Karpas-422 (cell line): ENCODE measurements around the gene DPF3. TPM values are rescaled to one million over a fixed set of nuclear protein-coding genes. Genes with fewer than 3 reads are reported as not detected.

Source experiments
- DNase-seq: peaks from one replicate; pipeline ENCODE4 v3.0.0-alpha.2; 2015
- H2AFZ ChIP-seq: fragments of 200-600 bp; sonication (generic); 2 replicates; pipeline ENCODE4 v1.6.1; 2014; ENCODE audit warnings: antibody characterized with exemption, low read length, mixed read lengths
- H3K27ac ChIP-seq: fragments of 200-600 bp; sonication (generic); 2 replicates; pipeline ENCODE4 v1.5.1; 2014; ENCODE audit warnings: mild to moderate bottlenecking, low read length, moderate library complexity
- H3K27me3 ChIP-seq: fragments of 200-600 bp; sonication (generic); 2 replicates; pipeline ENCODE4 v1.6.1; 2014; ENCODE audit warnings: low read length, mixed read lengths
- H3K36me3 ChIP-seq: fragments of 200-600 bp; sonication (generic); 2 replicates; pipeline ENCODE4 v1.6.1; 2014; ENCODE audit warnings: low read length, mixed read lengths; ENCODE audit not compliant: insufficient read depth
- H3K4me1 ChIP-seq: fragments of 200-600 bp; sonication (generic); 2 replicates; pipeline ENCODE4 v1.6.1; 2014; ENCODE audit warnings: mild to moderate bottlenecking, low read length, mixed read lengths
- H3K4me2 ChIP-seq: fragments of 200-600 bp; sonication (generic); 2 replicates; pipeline ENCODE4 v1.6.1; 2014; ENCODE audit warnings: low read length, low read depth, mild to moderate bottlenecking; ENCODE audit not compliant: poor library complexity, severe bottlenecking
- H3K4me3 ChIP-seq: fragments of 200-600 bp; sonication (generic); 2 replicates; pipeline ENCODE4 v1.5.1; 2014; ENCODE audit warnings: mild to moderate bottlenecking, antibody characterized with exemption, low read length, mixed read lengths
- H3K79me2 ChIP-seq: fragments of 200-600 bp; sonication (generic); 2 replicates; pipeline ENCODE4 v1.6.1; 2014; ENCODE audit warnings: mild to moderate bottlenecking, low read length, mixed read lengths
- H3K9ac ChIP-seq: fragments of 200-600 bp; sonication (generic); 2 replicates; pipeline ENCODE4 v1.6.0; 2014; ENCODE audit warnings: low read length
- H3K9me2 ChIP-seq: fragments of 200-600 bp; sonication (generic), shearing (Covaris generic); replicated peaks from 2 replicates; pipeline ENCODE4 v1.6.0; 2014; ENCODE audit warnings: mild to moderate bottlenecking, low read length, moderate library complexity; ENCODE audit not compliant: insufficient read depth
- H3K9me3 ChIP-seq: fragments of 300-700, 200-600 bp; sonication (generic); 2 replicates; pipeline ENCODE4 v1.6.1; 2014; ENCODE audit warnings: low read length, mixed read lengths
- H4K20me1 ChIP-seq: fragments of 200-600 bp; sonication (generic); 2 replicates; pipeline ENCODE4 v1.6.1; 2014; ENCODE audit warnings: mild to moderate bottlenecking, antibody characterized with exemption, low read length, low read depth; ENCODE audit not compliant: insufficient read depth
- total RNA-seq: library from RNA; depleted of rRNA; stranded (reverse); fragments of >200 nt; shearing (Covaris generic); gene quantifications from 2 replicates; pipeline ENCODE4 v1.2.3, GENCODE V29; 2014; ENCODE audit warnings: low replicate concordance

DPF3 gene
- total RNA-seq, 1 experiment from 2014 or later = 3.1 TPM

DNA sequence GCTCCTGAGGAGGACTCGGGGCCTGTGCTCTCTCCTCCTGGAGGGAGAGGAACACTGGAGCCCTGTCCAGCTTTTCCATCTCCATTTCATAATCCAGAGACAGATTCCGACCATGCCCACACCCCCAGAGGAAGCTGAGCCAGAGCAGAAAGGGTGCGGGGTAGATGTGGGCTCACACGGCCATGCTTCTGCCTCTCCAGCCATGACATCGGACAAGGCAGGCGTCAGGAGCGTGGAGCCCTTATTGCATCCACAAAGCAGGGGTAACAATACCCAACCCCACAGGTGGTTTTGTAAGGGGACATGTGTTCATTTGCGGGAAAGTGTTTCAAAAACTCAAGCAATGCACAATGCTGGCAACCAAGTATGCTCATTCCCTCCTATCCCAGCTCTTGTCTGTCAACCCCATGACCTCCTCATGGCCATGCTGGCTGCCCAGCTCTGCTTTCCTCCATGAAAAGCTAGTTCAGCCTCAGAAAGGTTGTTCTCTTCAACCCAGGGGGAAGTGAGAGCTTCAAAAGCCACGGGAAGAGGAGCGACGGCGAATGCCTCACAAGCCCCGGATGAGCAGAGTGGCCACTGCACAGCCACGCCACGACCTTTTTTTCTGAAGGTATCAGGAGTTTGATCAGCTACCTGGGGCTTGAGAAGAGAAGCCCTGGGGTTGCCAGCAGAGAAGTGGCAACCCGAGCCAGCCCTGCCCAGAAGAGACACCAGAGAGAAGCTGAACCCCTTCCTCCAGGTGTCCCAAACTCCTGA is 161.7 kb downstream of the DPF3 start:
- Histone ChIP-seq H3K9ac (no peak overlapping the region), H3K27ac (no peak overlapping the region), H3K27me3 (no peaks in the 10 kb centered on the region), H3K9me2 (no peaks in the 10 kb centered on the region), H3K36me3 (no peaks in the 10 kb centered on the region), H3K4me3 (no peak overlapping the region), H4K20me1 (no peaks in the 10 kb centered on the region), H3K4me2 (no peak overlapping the region), H3K79me2 (no peaks in the 10 kb centered on the region), H2AFZ (no peak overlapping the region), H3K4me1 (no peaks in the 10 kb centered on the region), H3K9me3 (no peaks in the 10 kb centered on the region)
- no peak for DNase-seq

DNA sequence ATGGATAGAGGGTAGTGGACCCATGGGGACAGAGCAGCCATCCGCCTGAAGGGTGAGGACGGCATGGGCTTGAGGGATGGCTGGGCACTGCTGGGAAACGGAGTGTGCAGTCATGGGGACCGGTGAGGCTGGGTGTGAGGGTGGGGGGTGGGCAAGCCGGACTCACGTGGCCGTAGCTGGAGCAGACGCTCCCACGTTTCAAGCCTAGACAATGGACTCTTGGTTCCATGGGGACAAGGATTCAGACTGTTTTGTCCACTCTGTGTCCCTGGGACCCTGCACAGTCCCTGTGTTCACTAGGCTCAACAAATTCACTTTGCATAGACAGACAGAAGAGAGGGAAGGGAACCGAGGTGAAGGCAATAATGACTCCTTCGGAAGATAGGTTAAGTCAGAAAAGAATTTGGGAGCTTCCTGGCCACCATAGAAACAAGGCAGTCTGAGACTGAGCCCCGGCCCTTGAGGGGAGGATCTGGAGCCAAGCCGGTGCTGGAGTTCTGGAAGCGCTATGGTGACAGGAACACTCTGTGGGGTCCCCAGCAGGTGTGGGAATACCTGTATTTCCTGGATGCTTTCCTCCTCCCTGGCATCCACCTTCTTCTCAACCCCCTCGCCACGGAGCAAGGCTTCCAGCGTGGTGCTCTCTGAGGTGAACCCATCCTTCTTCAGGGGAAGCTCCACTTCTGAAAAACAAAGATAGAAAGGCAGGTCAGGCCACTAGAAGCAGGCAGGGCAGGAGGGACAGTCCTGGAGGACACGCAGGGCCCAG is 162.5 kb downstream of the DPF3 start:
- H3K27me3 ChIP-seq = no peaks in the 10 kb centered on the region
- H3K27ac ChIP-seq = no peak overlapping the region
- H3K4me2 ChIP-seq = no peak overlapping the region
- H4K20me1 ChIP-seq = no peaks in the 10 kb centered on the region
- H3K4me1 ChIP-seq = no peaks in the 10 kb centered on the region
- no peaks in the 10 kb centered on the region for H3K9me2 ChIP-seq
- H3K79me2 ChIP-seq = no peaks in the 10 kb centered on the region
- H3K9ac ChIP-seq = no peak overlapping the region
- DNase-seq = no peak
- H3K9me3 ChIP-seq = no peaks in the 10 kb centered on the region
- no peak overlapping the region for H3K4me3 ChIP-seq
- H2AFZ ChIP-seq = no peak overlapping the region
- H3K36me3 ChIP-seq = no peaks in the 10 kb centered on the region

DNA sequence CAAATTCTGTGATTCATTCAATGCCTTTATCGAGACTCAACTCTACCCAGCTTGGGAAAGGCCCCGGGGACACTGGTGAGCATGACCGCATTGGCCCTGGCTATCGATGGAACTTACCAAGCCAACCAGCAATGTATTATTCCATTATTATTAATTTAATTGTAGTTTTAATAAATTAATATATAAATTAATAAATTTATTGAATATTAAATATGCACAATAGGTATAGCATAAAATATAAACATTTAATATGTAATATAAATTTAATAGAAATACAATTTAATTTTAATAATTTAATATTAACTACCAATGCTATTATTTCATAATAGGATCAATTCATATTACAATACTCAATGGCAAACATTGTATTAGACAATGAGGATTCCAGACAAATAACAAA is 163.4 kb downstream of the DPF3 start:
- no peaks in the 10 kb centered on the region for H3K79me2 ChIP-seq
- no peak overlapping the region for H3K4me2 ChIP-seq
- no peaks in the 10 kb centered on the region for H3K9me3 ChIP-seq
- no peaks in the 10 kb centered on the region for H3K9me2 ChIP-seq
- no peaks in the 10 kb centered on the region for H4K20me1 ChIP-seq
- H3K27me3 ChIP-seq = no peaks in the 10 kb centered on the region
- H3K27ac ChIP-seq = no peak overlapping the region
- H3K9ac ChIP-seq = no peak overlapping the region
- H3K4me1 ChIP-seq = no peaks in the 10 kb centered on the region
- H3K4me3 ChIP-seq = no peak overlapping the region
- DNase-seq = no peak
- H2AFZ ChIP-seq = no peak overlapping the region
- no peaks in the 10 kb centered on the region for H3K36me3 ChIP-seq

DNA sequence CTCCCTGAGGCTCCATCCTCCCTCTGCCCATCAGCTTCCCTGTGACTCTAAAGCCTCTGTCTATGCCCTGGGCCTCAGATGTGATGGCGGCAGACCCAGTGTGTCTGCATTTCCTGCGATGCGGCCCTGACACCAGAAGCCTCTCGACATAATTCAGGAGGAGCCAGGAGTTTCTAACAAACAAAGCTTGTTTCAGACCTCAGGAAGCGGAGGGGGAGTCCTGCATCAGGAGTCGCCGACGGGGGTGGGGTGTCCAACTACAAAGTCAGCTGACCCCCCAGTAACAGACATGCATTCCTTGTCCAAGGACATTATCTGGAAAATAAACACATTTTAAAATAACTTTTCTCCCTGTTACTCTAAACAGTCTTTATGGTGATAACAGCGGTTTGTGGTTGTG is 167.5 kb downstream of the DPF3 start:
- no peak overlapping the region for H3K27ac ChIP-seq
- H3K36me3 ChIP-seq = no peaks in the 10 kb centered on the region
- H4K20me1 ChIP-seq = no peaks in the 10 kb centered on the region
- H3K4me2 ChIP-seq = no peak overlapping the region
- H3K9me3 ChIP-seq = no peaks in the 10 kb centered on the region
- H3K9ac ChIP-seq = no peak overlapping the region
- no peaks in the 10 kb centered on the region for H3K4me1 ChIP-seq
- DNase-seq = no peak
- H2AFZ ChIP-seq = no peak overlapping the region
- H3K79me2 ChIP-seq = no peaks in the 10 kb centered on the region
- H3K4me3 ChIP-seq = no peak overlapping the region
- no peaks in the 10 kb centered on the region for H3K9me2 ChIP-seq
- no peaks in the 10 kb centered on the region for H3K27me3 ChIP-seq

DNA sequence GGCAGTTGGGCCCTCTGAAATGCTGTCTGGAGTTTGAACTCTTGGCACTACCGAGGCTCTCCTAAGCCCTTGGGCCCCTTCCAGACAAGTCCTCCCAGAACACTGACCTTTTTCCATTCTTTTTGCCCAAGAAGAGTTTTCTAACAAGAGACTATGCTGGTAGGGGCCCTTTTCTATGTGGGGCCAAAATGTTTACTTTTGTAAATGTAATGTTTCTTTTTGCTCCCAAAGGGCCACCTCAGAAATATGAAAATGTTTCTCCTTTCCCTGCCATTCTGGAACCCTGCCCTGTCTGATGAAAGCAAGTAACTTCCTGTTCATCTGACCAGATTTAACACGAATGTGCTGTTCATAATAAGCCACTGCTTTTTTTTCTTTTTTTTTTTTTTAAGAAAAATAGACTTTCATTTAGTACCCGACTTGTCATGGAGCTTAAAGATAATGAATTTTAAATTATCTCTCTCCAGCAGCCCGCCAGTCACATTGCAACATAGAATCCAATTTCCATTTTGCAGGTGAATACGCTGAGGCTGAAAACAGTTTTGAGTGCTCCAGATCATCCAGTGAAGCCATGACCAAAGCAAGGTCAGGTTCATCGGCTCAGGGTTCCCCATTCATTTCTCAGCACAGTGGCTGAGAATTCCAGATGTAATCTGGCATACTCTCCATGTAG is 169.9 kb downstream of the DPF3 start:
- H3K27me3 ChIP-seq = no peaks in the 10 kb centered on the region
- H3K4me3 ChIP-seq = no peak overlapping the region
- H3K4me1 ChIP-seq = no peaks in the 10 kb centered on the region
- DNase-seq = no peak
- no peaks in the 10 kb centered on the region for H3K9me3 ChIP-seq
- H4K20me1 ChIP-seq = no peaks in the 10 kb centered on the region
- H3K27ac ChIP-seq = no peak overlapping the region
- H2AFZ ChIP-seq = no peak overlapping the region
- no peak overlapping the region for H3K4me2 ChIP-seq
- H3K9ac ChIP-seq = no peak overlapping the region
- no peaks in the 10 kb centered on the region for H3K79me2 ChIP-seq
- H3K36me3 ChIP-seq = no peaks in the 10 kb centered on the region
- no peaks in the 10 kb centered on the region for H3K9me2 ChIP-seq

DNA sequence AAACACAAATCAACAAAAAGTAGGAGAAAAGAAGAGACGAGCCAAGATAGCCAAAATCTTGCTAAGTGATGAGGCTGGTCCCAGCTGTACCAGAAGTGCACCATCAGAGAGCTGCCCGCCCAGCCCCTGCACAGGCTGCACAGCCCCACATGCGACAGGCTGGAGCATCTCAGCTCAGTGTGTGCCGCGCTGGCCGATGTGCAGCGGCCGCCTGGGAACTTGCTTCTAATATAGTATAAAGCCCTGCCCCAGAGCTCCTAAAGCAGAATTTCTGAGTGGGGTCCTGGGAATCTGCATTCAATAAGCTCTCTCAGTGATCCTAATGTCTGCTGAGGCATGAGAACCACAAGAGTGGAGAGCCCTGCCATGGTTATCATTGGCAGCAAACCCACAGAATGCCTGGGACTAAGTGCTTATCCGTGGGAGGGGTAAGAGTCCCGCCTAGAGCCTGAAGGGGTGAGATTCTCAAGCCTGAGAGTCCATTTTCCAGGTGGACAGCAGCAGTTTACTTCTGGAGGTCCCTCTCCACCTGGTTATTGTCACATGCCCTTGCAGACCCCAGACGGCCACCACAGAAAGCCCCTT is 171.6 kb downstream of the DPF3 start:
- Histone ChIP-seq H3K9ac (no peak overlapping the region), H3K27me3 (no peaks in the 10 kb centered on the region), H3K79me2 (no peaks in the 10 kb centered on the region), H3K4me3 (no peak overlapping the region), H3K9me3 (no peaks in the 10 kb centered on the region), H3K27ac (no peak overlapping the region), H3K36me3 (no peaks in the 10 kb centered on the region), H2AFZ (no peak overlapping the region), H3K4me2 (no peak overlapping the region), H4K20me1 (no peaks in the 10 kb centered on the region), H3K4me1 (no peaks in the 10 kb centered on the region), H3K9me2 (no peaks in the 10 kb centered on the region)
- no peak for DNase-seq

DNA sequence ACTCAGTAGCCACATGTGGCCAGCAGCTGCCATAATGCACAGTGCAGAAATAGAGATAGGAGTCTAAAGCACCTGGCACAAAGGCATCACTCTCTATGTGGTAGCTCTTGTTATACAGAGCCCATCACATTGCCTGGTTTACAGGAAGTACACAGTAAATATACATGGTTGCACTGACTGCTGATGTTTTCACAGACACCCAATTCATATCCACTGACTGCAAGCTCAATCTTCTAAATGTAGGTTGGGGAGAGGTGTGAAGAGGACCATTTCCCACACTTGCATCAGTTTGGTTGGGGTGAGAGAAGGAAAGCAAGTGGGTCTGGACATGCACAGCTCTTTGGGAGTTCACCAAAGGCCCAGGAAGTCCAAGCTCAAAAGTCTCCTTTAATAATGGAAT is 172.8 kb downstream of the DPF3 start:
- Histone ChIP-seq H3K4me3 (no peak overlapping the region), H4K20me1 (no peaks in the 10 kb centered on the region), H3K9ac (no peak overlapping the region), H3K36me3 (no peaks in the 10 kb centered on the region), H3K79me2 (no peaks in the 10 kb centered on the region), H2AFZ (no peak overlapping the region), H3K9me3 (no peaks in the 10 kb centered on the region), H3K27me3 (no peaks in the 10 kb centered on the region), H3K27ac (no peak overlapping the region), H3K9me2 (no peaks in the 10 kb centered on the region), H3K4me1 (no peaks in the 10 kb centered on the region), H3K4me2 (no peak overlapping the region)
- DNase-seq = no peak

DNA sequence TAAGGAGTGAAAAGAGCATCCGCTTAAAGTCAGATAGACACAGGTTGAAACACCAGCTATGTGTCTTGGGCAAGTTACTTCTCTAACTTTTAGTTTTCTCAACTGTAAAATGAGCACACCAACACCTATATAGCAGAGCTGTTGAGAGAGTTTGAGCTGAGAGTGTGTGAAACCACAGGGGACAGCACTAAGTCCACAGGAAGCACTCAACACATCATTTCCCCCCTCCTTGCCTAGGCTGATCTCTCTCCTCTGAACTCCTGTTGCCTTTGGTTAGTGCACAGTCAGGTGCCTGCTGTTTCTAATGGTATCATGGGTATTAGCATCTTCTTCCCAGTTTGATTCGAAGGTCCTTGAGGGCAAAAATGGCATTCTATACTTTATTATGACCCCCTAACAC is 176.7 kb downstream of the DPF3 start:
- Histone ChIP-seq H3K9me2 (no peaks in the 10 kb centered on the region), H2AFZ (no peak overlapping the region), H3K4me1 (no peaks in the 10 kb centered on the region), H3K4me3 (no peak overlapping the region), H3K9ac (no peak overlapping the region), H3K79me2 (no peaks in the 10 kb centered on the region), H3K9me3 (no peaks in the 10 kb centered on the region), H3K27me3 (no peaks in the 10 kb centered on the region), H3K27ac (no peak overlapping the region), H4K20me1 (no peaks in the 10 kb centered on the region; the same call in 1 of the 2 replicates), H3K4me2 (no peak overlapping the region), H3K36me3 (no peaks in the 10 kb centered on the region)
- no peak for DNase-seq
